ENCODE data around the gene UNC80. TPM values are rescaled to one million over a fixed set of nuclear protein-coding genes. Genes with fewer than 3 reads are reported as not detected.

The UNC80 gene
- polyA plus RNA-seq, 2 of the 4 experiments (the other 2 are of a cell fraction): not detected

DNA sequence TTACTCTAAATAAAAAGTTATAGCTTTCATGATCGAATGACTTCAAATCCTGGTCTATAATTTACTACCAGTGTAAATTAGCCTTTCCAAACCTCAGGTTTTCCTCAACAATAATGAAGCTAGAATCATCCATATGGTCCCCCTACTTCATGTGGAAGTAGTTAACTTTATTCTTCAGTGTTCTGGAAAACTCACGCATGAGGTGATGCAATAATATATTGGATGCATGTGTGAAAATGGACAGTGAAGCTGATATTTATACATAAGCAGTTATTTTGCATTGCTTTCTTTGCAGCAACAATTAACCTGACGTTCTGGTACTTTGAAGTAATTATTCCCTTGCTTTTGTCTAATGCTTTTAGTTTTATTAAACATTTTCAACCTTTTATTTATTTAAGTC, 18.6 kb upstream of the UNC80 start:
- ChIA-PET POLR2A (no interaction called here), CTCF (no interaction called here)
- Histone ChIP-seq H3K9me3 (no peaks in the 10 kb centered on the region), H3K4me3 (no peak overlapping the region), H3K4me1 (no peaks in the 10 kb centered on the region), H3K27ac (no peak overlapping the region), H3K4me2 (no peak overlapping the region)
- DNase-seq (ENCODE audit: low read depth in 1 of 2, low spot score in 1 of 2) (no peak), ATAC-seq (no peak), FAIRE-seq (no peak)
- WGBS (ENCODE audit: missing lambda C conversion rate): 16% methylated on average over 3 of the region's 3 CpGs
- TF ChIP-seq FOSB (CRISPR knock-in tag; IDR thresholded peaks at IDR 0.05) (no peak), MAZ (IDR thresholded peaks at IDR 0.05; ENCODE audit: borderline replicate concordance, low read depth, low read length) (no peak), GATA3 (IDR thresholded peaks at IDR 0.05; ENCODE audit: borderline replicate concordance) (no peak), BHLHE40 (IDR thresholded peaks at IDR 0.05; ENCODE audit: low read depth, low read length) (no peak), ZSCAN20 (CRISPR knock-in tag; IDR thresholded peaks at IDR 0.05) (no peak)
- TF ChIP-seq, protein P1, sequence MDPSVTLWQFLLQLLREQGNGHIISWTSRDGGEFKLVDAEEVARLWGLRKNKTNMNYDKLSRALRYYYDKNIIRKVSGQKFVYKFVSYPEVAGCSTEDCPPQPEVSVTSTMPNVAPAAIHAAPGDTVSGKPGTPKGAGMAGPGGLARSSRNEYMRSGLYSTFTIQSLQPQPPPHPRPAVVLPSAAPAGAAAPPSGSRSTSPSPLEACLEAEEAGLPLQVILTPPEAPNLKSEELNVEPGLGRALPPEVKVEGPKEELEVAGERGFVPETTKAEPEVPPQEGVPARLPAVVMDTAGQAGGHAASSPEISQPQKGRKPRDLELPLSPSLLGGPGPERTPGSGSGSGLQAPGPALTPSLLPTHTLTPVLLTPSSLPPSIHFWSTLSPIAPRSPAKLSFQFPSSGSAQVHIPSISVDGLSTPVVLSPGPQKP (IDR thresholded peaks at IDR 0.05; ENCODE audit: low read depth, low read length): no peak

DNA sequence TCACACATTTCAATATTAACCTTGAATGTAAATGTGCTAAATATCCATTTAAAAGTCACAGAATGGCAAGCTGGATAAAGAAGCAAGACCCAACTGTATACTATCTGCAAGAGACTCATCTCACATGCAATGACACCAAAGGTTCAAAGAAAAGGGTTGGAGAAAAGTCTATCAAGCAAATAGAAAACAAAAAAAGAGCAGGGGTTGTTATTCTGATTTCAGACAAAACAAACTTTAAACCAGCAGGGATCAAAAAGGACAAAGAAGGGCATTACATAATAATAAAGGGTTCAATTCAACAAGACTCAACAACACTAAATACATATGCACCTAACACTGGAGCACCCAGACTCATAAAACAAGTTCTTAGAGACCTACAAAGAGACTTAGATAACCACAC, 14.5 kb upstream of the UNC80 start:
- no peaks in the 10 kb centered on the region for H3K9me3 ChIP-seq

DNA sequence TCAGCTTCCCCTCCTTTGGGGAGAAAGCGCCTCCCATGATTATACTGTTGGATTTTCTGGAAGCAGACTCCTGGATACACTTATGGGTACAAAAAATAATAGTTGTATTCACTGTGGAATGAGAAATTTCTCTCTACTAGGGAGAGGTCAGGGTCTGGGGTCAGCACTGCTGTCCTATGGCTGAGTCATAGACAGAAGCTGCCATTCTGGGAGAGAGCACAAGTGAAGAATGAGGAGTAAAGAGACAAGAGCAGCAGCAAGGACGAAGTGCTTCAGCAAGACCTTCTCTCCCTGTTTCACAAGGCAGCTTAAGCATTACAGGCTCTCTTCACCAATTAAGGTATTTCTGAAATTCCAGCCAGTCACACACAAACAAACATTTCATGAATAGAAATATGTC, 10.1 kb upstream of the UNC80 start:
- 3% methylated on average over 2 of the region's 2 CpGs for whole genome bisulfite sequencing (ENCODE audit: missing lambda C conversion rate)
- Histone ChIP-seq H3K27ac (no peak overlapping the region), H3K4me2 (no peak overlapping the region), H3K4me3 (no peak overlapping the region), H3K9me3 (no peaks in the 10 kb centered on the region), H3K4me1 (no peaks in the 10 kb centered on the region)
- POLR2A ChIA-PET: no interaction called here
- no peak for ATAC-seq
- CTCF ChIA-PET: interaction anchor here (1.3 to 1.5 kb wide), 2 partner anchors 15 to 17 kb away, joined by 3 read pairs; no protein-coding TSS in a partner anchor
- no peak for FAIRE-seq
- no peak for DNase-seq (ENCODE audit: low read depth in 1 of 2, low spot score in 1 of 2)
- TF ChIP-seq, protein P2, sequence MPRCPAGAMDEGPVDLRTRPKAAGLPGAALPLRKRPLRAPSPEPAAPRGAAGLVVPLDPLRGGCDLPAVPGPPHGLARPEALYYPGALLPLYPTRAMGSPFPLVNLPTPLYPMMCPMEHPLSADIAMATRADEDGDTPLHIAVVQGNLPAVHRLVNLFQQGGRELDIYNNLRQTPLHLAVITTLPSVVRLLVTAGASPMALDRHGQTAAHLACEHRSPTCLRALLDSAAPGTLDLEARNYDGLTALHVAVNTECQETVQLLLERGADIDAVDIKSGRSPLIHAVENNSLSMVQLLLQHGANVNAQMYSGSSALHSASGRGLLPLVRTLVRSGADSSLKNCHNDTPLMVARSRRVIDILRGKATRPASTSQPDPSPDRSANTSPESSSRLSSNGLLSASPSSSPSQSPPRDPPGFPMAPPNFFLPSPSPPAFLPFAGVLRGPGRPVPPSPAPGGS (IDR thresholded peaks at IDR 0.05): no peak
- TF ChIP-seq TP53 (CRISPR knock-in tag; IDR thresholded peaks at IDR 0.05) (no peak), CHD2 (IDR thresholded peaks at IDR 0.05; ENCODE audit: low read length, partially characterized antibody) (no peak), NFE2L2 (conservative IDR thresholded peaks at IDR 0.05; ENCODE audit: low read length) (no peak), MYC (IDR thresholded peaks at IDR 0.05; ENCODE audit: borderline replicate concordance, low read length) (no peak), ZSCAN20 (CRISPR knock-in tag; IDR thresholded peaks at IDR 0.05) (no peak), TFCP2L1 (CRISPR knock-in tag; IDR thresholded peaks at IDR 0.05) (no peak), JUNB (IDR thresholded peaks at IDR 0.05) (no peak)
- TF ChIP-seq, protein P3, sequence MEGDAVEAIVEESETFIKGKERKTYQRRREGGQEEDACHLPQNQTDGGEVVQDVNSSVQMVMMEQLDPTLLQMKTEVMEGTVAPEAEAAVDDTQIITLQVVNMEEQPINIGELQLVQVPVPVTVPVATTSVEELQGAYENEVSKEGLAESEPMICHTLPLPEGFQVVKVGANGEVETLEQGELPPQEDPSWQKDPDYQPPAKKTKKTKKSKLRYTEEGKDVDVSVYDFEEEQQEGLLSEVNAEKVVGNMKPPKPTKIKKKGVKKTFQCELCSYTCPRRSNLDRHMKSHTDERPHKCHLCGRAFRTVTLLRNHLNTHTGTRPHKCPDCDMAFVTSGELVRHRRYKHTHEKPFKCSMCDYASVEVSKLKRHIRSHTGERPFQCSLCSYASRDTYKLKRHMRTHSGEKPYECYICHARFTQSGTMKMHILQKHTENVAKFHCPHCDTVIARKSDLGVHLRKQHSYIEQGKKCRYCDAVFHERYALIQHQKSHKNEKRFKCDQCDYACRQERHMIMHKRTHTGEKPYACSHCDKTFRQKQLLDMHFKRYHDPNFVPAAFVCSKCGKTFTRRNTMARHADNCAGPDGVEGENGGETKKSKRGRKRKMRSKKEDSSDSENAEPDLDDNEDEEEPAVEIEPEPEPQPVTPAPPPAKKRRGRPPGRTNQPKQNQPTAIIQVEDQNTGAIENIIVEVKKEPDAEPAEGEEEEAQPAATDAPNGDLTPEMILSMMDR (IDR thresholded peaks at IDR 0.05): no peak
- TF ChIP-seq, protein P4, sequence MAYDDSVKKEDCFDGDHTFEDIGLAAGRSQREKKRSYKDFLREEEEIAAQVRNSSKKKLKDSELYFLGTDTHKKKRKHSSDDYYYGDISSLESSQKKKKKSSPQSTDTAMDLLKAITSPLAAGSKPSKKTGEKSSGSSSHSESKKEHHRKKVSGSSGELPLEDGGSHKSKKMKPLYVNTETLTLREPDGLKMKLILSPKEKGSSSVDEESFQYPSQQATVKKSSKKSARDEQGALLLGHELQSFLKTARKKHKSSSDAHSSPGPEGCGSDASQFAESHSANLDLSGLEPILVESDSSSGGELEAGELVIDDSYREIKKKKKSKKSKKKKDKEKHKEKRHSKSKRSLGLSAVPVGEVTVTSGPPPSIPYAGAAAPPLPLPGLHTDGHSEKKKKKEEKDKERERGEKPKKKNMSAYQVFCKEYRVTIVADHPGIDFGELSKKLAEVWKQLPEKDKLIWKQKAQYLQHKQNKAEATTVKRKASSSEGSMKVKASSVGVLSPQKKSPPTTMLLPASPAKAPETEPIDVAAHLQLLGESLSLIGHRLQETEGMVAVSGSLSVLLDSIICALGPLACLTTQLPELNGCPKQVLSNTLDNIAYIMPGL (CRISPR knock-in tag; IDR thresholded peaks at IDR 0.05; ENCODE audit: borderline replicate concordance): no peak
- TF ChIP-seq, protein P5, sequence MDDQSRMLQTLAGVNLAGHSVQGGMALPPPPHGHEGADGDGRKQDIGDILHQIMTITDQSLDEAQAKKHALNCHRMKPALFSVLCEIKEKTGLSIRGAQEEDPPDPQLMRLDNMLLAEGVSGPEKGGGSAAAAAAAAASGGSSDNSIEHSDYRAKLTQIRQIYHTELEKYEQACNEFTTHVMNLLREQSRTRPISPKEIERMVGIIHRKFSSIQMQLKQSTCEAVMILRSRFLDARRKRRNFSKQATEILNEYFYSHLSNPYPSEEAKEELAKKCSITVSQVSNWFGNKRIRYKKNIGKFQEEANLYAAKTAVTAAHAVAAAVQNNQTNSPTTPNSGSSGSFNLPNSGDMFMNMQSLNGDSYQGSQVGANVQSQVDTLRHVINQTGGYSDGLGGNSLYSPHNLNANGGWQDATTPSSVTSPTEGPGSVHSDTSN (IDR thresholded peaks at IDR 0.05): no peak

More for the DNA sequence above, 14.5 kb upstream of the UNC80 start:
- ChIA-PET POLR2A (no interaction called here), CTCF (no interaction called here)
- H3K4me3 ChIP-seq: no peak overlapping the region
- FAIRE-seq (no peak), DNase-seq (ENCODE audit: low read depth in 1 of 2, low spot score in 1 of 2) (no peak), ATAC-seq (no peak)
- TF ChIP-seq CBX8 (IDR thresholded peaks at IDR 0.05) (no peak), MAZ (IDR thresholded peaks at IDR 0.05; ENCODE audit: borderline replicate concordance, low read depth, low read length) (no peak), GATA3 (IDR thresholded peaks at IDR 0.05; ENCODE audit: borderline replicate concordance) (no peak), EP300 (IDR thresholded peaks at IDR 0.05) (no peak), JUN (IDR thresholded peaks at IDR 0.05) (no peak), RNF2 (IDR thresholded peaks at IDR 0.05; ENCODE audit: borderline replicate concordance, low read depth) (no peak), KDM5A (IDR thresholded peaks at IDR 0.05) (no peak), PHF8 (IDR thresholded peaks at IDR 0.05; ENCODE audit: borderline replicate concordance, low read depth) (no peak), CEBPB (IDR thresholded peaks at IDR 0.05) (no peak), HOXB5 (CRISPR knock-in tag; IDR thresholded peaks at IDR 0.05) (no peak), HDAC2 (IDR thresholded peaks at IDR 0.05) (no peak), POLR2AphosphoS2 (conservative IDR thresholded peaks at IDR 0.05; ENCODE audit: low read length) (no peak), EHMT2 (IDR thresholded peaks at IDR 0.05; ENCODE audit: low read depth) (no peak), HOXB13 (CRISPR knock-in tag; IDR thresholded peaks at IDR 0.05; ENCODE audit: low read depth) (no peak), FOXS1 (CRISPR knock-in tag; IDR thresholded peaks at IDR 0.05) (no peak), ZC3H11A (IDR thresholded peaks at IDR 0.05) (no peak), RCOR1 (IDR thresholded peaks at IDR 0.05; ENCODE audit: low read depth, low read length) (no peak)
- TF ChIP-seq, protein P6, sequence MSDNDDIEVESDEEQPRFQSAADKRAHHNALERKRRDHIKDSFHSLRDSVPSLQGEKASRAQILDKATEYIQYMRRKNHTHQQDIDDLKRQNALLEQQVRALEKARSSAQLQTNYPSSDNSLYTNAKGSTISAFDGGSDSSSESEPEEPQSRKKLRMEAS (IDR thresholded peaks at IDR 0.05): no peak
- TF ChIP-seq, protein P1 (IDR thresholded peaks at IDR 0.05; ENCODE audit: low read depth, low read length): no peak
- TF ChIP-seq, protein P5 (IDR thresholded peaks at IDR 0.05): no peak
- H3K27ac ChIP-seq: no peak overlapping the region
- H3K4me1 ChIP-seq: no peaks in the 10 kb centered on the region
- H3K4me2 ChIP-seq: no peak overlapping the region
